Fibroblast of villous mesenchyme (primary cell): ENCODE measurements around the gene TLDC2. TPM values are rescaled to one million over a fixed set of nuclear protein-coding genes. Genes with fewer than 3 reads are reported as not detected.
"Not testable (repeated sequence)": the region's sequence is repeated elsewhere in the genome, so short reads cannot be mapped to it uniquely, and the experiment has no call there.

ENCODE experiments used
- DNase-seq: peaks from one replicate; pipeline ENCODE4 v3.0.0-alpha.2; 2010; ENCODE audit warnings: low read depth
- H3K4me3 ChIP-seq: 2 replicates; pipeline ENCODE4 v1.5.1; 2011; ENCODE audit warnings: low read depth, mild to moderate bottlenecking, low read length
- total RNA-seq: library from RNA; depleted of rRNA; stranded (reverse); fragments of >200 nt; gene quantifications from 2 replicates; pipeline ENCODE4 v1.2.3, GENCODE V29; 2012
- TF ChIP-seq, protein P1 (sequence below): IDR thresholded peaks from 2 replicates; pipeline ENCODE4 v1.5.1; 2012; ENCODE audit warnings: low read depth, mild to moderate bottlenecking, low read length; ENCODE audit not compliant: insufficient read depth

Gene TLDC2
- total RNA-seq, 1 donor: not detected

DNA sequence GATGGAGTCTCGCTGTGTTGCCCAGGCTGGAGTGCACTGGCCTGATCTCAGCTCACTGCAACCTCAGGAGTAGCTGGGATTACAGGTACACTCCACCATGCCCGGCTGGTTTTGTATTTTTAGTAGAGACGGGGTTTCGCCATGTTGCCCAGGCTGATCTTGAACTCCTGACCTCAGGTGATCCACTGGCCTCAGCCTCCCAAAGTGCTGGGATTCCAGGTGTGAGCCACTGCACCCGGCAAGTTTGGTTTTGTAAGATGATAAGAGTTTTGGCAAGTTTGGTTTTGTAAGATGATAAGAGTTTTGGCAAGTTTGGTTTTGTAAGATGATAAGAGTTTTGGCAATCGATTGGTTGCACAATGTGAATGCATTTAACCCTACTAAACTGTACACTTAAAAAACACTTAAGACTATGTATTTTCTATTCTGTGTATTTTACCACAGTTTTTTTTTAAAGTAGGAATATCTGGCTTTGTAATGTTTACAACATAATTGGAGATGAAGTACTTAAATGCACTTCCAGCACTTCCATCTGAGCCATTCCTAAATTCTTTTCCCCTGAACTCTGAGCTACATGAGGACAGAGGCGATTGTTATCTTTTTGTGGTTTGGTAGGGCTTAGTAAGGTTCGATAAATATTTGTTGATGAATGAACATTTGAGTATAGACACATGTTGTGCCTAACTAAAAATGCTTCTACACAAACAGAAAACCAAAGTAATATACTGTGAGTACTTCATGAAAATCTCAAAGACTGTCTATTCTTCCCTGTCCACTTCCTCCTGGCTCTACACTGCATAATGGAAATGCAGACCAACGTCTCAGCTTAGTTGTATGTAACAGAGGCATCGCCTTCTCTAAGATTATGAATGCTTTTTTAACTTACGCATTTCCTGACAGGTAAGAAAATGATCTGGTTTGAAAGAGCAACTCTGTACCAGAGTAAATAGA, 56.8 kb downstream of the TLDC2 start:
- TF ChIP-seq, protein P1, sequence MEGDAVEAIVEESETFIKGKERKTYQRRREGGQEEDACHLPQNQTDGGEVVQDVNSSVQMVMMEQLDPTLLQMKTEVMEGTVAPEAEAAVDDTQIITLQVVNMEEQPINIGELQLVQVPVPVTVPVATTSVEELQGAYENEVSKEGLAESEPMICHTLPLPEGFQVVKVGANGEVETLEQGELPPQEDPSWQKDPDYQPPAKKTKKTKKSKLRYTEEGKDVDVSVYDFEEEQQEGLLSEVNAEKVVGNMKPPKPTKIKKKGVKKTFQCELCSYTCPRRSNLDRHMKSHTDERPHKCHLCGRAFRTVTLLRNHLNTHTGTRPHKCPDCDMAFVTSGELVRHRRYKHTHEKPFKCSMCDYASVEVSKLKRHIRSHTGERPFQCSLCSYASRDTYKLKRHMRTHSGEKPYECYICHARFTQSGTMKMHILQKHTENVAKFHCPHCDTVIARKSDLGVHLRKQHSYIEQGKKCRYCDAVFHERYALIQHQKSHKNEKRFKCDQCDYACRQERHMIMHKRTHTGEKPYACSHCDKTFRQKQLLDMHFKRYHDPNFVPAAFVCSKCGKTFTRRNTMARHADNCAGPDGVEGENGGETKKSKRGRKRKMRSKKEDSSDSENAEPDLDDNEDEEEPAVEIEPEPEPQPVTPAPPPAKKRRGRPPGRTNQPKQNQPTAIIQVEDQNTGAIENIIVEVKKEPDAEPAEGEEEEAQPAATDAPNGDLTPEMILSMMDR: no peak
- peak; percentile 96 for DNase-seq
- no peak overlapping the region for H3K4me3 ChIP-seq

DNA sequence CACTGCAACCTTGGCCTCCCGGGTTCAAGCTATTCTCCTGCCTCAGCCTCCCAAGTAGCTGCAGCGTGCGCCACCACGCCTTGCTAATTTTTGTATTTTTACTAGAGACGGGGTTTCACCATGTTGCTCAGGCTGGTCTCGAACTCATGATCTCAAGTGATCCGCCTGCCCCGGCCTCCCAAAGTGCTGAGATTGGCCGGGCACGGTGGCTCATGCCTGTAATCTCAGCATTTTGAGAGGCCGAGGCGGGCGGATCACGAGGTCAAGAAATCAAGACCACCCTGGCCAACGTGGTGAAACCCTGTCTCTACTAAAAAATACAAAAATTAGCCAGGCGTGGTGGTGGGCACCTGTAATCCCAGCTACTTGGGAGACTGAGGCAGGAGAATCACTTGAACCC, 57.6 kb downstream of the TLDC2 start:
- DNase-seq, H3K4me3 ChIP-seq: not testable (repeated sequence)

DNA sequence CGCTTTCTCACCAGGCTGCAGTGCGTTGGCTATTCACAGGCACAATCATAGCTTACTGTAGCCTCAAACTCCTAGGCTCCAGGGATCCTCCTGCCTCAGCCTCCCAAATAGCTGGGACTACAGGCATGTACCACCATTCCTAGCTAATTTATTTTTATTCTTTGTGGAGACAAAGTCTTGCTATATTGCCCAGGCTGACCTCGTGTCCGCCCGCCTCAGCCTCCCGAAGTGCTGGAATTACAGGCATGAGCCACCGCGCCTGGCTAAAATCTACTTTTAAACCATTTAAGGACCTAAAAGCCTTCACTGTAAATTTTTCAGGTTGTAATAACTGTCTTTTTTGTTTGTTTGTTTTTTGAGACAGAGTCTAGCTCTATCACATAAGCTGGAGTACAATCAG, 60.4 kb downstream of the TLDC2 start:
- TF ChIP-seq, protein P1: no peak
- no peak for DNase-seq

DNA sequence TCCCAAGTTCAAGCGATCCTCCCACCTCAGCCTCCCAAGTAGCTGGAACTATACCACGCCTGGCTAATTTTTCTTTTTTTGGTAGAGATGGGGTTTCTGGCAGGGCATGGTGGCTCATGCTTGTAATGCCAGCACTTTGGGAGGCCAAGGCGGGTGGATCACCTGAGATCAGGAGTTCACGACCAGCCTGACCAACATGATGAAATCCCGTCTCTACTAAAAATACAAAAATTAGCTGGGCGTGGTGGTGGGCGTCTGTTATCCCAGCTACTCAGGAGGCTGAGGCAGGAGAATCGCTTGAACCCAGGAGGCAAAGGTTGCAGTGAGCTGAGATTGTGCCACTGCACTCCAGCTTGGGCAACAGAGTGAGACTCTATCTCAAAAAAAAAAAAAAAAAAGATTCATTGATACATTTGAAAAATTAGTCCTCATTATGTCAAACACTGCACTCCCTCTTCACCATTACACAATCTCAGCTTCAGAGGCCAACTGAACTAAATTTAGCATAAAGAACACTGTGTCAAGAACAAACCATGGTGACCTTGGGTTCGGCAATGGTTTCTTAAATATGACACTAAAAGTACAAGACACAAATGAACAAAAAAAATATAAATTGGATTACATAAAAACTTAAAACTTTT, 60.9 kb downstream of the TLDC2 start:
- not testable (repeated sequence) for DNase-seq, H3K4me3 ChIP-seq

More for the DNA sequence above, 60.4 kb downstream of the TLDC2 start:
- H3K4me3 ChIP-seq: no peak overlapping the region

DNA sequence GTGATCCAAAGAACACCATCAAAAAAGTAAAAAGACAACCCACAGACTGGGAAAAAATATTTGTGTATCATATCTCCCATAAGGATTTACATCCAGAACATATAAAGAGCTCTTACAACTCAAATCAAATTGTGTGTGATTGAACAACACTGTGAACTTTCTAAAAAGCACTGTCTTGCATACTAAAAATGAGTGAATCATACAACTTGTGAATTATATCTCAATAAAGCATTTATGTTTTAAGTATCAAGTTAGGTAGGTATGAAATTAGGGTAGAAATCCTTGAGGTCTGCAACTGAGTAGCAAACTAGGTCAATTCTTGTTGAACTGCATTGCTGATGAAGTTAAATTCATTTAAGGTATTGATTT, 61.4 kb downstream of the TLDC2 start:
- no peak overlapping the region for H3K4me3 ChIP-seq
- DNase-seq: no peak
- TF ChIP-seq, protein P1: no peak

DNA sequence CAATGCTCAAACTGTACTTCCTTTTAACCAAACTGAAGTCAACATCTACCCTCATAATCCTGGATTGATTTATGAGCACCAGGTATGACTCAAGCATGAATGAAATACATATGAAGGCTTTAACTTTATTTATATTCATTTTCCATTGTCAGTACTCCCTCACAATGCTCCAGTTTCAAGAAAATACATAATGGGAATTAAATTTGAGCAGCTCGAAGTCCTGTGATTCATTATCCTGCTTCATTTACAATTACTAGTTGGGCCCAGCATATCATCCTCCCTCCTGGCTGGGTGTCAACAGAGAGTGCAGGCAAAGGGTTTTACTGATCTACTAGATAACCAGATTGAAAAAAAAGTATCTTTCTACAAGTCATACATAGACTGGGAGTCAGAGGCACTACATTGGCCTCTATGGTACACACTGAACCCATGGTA, 65.5 kb downstream of the TLDC2 start:
- peak; percentile 53 for DNase-seq
- TF ChIP-seq, protein P1: no peak
- no peak overlapping the region for H3K4me3 ChIP-seq

Other genes with a start within 250 kb of the TLDC2 start
- not detected in 2 replicates for gene SLA2, start 229.9 kb upstream of the TLDC2 start, total RNA-seq
- 18.0 and 30.7 TPM in 2 replicates for gene NDRG3, start 130.0 kb upstream of the TLDC2 start, total RNA-seq
- 13.9 and 16.8 TPM in 2 replicates for gene DSN1, start 102.4 kb upstream of the TLDC2 start, total RNA-seq
- gene SAMHD1, start 75.6 kb downstream of the TLDC2 start, total RNA-seq: 39.9 and 75.1 TPM in 2 replicates
- 8.1 and 10.8 TPM in 2 replicates for gene RBL1, start 219.9 kb downstream of the TLDC2 start, total RNA-seq